SU-DHL-6 (cell line): ENCODE measurements around the gene PSTPIP1.

Source experiments
- H2AFZ ChIP-seq: fragments of 200-600 bp; sonication (generic); 2 replicates; pipeline ENCODE4 v1.6.1; 2014; ENCODE audit warnings: low read depth, mild to moderate bottlenecking, moderate library complexity, mixed read lengths, antibody characterized with exemption, low read length; ENCODE audit not compliant: severe bottlenecking
- H3F3A ChIP-seq: fragments of 200-600 bp; shearing (Covaris generic); 2 replicates; pipeline ENCODE4 v1.6.0; 2016; ENCODE audit warnings: antibody characterized with exemption, mild to moderate bottlenecking; ENCODE audit not compliant: insufficient read depth
- H3K27ac ChIP-seq: fragments of 200-600 bp; sonication (generic); 2 replicates; pipeline ENCODE4 v1.5.1; 2016; ENCODE audit warnings: low read depth, mild to moderate bottlenecking, low read length, moderate library complexity, mixed read lengths
- H3K27me3 ChIP-seq: fragments of 200-600 bp; sonication (generic), shearing (Covaris generic); 2 replicates; pipeline ENCODE4 v1.6.0; 2014; ENCODE audit warnings: mild to moderate bottlenecking, low read length
- H3K36me3 ChIP-seq: fragments of 200-600 bp; sonication (generic); 2 replicates; pipeline ENCODE4 v1.6.1; 2014; ENCODE audit warnings: mild to moderate bottlenecking, low read length, mixed read lengths
- H3K4me2 ChIP-seq: fragments of 300-600, 200-600 bp; shearing (Covaris generic), sonication (generic); 2 replicates; pipeline ENCODE4 v1.6.0; 2014; ENCODE audit warnings: low read length, low read depth, mild to moderate bottlenecking; ENCODE audit not compliant: poor library complexity, severe bottlenecking
- H3K4me3 ChIP-seq: fragments of 200-600 bp; sonication (generic); 2 replicates; pipeline ENCODE4 v1.5.1; 2014; ENCODE audit warnings: antibody characterized with exemption, low read length, mild to moderate bottlenecking, mixed read lengths; ENCODE audit not compliant: insufficient read depth, poor library complexity, severe bottlenecking
- H3K79me2 ChIP-seq: fragments of 200-600 bp; sonication (generic); 2 replicates; pipeline ENCODE4 v1.6.1; 2014; ENCODE audit warnings: mild to moderate bottlenecking, low read length, moderate library complexity; ENCODE audit not compliant: insufficient read depth
- H3K9ac ChIP-seq: fragments of 200-600 bp; sonication (generic); 2 replicates; pipeline ENCODE4 v1.7.0; 2014; ENCODE audit warnings: mild to moderate bottlenecking, low read length
- H3K9me2 ChIP-seq: fragments of 200-600 bp; sonication (generic); replicated peaks from 2 replicates; pipeline ENCODE4 v1.6.1; 2014; ENCODE audit warnings: low read length; ENCODE audit not compliant: insufficient read depth
- H3K9me3 ChIP-seq: fragments of 200-600 bp; sonication (generic); 2 replicates; pipeline ENCODE4 v1.6.1; 2014; ENCODE audit warnings: low read length, mixed read lengths; ENCODE audit not compliant: insufficient read depth
- H4K20me1 ChIP-seq: fragments of 200-600 bp; sonication (generic); 2 replicates; pipeline ENCODE4 v1.6.1; 2014; ENCODE audit warnings: low read depth, mild to moderate bottlenecking, antibody characterized with exemption, low read length, moderate library complexity, mixed read lengths
- EZH2phosphoT487 ChIP-seq: fragments of 200-600 bp; sonication (generic), shearing (Covaris generic); conservative IDR thresholded peaks from 2 replicates; pipeline ENCODE4 v1.6.1; 2018; ENCODE audit warnings: mild to moderate bottlenecking, antibody characterized with exemption, low read length, moderate library complexity, mixed read lengths
- TF ChIP-seq, protein P1 (sequence below): fragments of 200-600 bp; sonication (generic); IDR thresholded peaks from one replicate; pipeline ENCODE4 v1.5.1; 2017; ENCODE audit warnings: antibody characterized with exemption, mild to moderate bottlenecking, low read length, moderate library complexity; ENCODE audit not compliant: insufficient read depth, poor library complexity, severe bottlenecking

The PSTPIP1 gene

DNA sequence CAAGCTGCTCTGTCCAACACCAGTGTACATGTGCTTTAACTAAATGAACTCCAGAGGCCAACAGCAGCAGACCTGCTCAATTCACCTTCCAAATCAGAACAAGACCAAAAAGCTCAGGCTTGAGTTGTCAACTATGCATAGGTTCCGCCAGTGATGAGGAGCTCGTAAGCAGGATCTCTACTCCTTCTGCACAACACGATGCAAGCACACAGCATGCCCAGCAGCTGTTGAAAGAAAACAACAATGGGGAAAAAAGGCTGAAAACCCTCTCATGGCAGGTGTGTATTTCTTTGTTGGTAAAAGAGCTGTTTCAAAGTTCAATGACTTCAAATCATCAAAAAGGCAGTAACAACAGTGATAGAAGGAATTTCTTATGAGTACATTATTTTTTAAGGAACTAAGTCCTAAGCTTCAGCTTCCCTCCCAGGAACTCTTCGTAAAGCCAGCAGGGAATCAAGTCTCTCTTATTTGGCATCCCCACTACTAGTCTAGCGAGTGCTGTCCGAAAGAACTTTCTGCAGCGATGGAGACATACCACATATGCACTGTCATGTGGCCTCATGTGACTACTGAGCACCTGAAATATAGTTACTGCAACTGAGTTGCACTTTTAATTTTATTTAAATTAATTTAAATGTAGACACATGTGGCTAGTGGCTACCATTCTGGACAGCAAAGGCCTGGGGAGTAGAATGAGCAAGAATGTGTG is 51.9 kb downstream of the PSTPIP1 start:
- H3K4me3 ChIP-seq = no peak overlapping the region
- H3K27me3 ChIP-seq = no peaks in the 10 kb centered on the region
- H4K20me1 ChIP-seq = no peaks in the 10 kb centered on the region
- TF ChIP-seq, protein P1, sequence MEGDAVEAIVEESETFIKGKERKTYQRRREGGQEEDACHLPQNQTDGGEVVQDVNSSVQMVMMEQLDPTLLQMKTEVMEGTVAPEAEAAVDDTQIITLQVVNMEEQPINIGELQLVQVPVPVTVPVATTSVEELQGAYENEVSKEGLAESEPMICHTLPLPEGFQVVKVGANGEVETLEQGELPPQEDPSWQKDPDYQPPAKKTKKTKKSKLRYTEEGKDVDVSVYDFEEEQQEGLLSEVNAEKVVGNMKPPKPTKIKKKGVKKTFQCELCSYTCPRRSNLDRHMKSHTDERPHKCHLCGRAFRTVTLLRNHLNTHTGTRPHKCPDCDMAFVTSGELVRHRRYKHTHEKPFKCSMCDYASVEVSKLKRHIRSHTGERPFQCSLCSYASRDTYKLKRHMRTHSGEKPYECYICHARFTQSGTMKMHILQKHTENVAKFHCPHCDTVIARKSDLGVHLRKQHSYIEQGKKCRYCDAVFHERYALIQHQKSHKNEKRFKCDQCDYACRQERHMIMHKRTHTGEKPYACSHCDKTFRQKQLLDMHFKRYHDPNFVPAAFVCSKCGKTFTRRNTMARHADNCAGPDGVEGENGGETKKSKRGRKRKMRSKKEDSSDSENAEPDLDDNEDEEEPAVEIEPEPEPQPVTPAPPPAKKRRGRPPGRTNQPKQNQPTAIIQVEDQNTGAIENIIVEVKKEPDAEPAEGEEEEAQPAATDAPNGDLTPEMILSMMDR = no peak
- TF ChIP-seq EZH2phosphoT487 = no peak
- H3K36me3 ChIP-seq = no peaks in the 10 kb centered on the region
- H3K4me2 ChIP-seq = no peak overlapping the region
- no peak overlapping the region for H2AFZ ChIP-seq
- H3F3A ChIP-seq = no peaks in the 10 kb centered on the region
- no peaks in the 10 kb centered on the region for H3K9me3 ChIP-seq
- no peaks in the 10 kb centered on the region for H3K79me2 ChIP-seq
- H3K9ac ChIP-seq = no peak overlapping the region
- no peaks in the 10 kb centered on the region for H3K9me2 ChIP-seq
- H3K27ac ChIP-seq = no peak overlapping the region

DNA sequence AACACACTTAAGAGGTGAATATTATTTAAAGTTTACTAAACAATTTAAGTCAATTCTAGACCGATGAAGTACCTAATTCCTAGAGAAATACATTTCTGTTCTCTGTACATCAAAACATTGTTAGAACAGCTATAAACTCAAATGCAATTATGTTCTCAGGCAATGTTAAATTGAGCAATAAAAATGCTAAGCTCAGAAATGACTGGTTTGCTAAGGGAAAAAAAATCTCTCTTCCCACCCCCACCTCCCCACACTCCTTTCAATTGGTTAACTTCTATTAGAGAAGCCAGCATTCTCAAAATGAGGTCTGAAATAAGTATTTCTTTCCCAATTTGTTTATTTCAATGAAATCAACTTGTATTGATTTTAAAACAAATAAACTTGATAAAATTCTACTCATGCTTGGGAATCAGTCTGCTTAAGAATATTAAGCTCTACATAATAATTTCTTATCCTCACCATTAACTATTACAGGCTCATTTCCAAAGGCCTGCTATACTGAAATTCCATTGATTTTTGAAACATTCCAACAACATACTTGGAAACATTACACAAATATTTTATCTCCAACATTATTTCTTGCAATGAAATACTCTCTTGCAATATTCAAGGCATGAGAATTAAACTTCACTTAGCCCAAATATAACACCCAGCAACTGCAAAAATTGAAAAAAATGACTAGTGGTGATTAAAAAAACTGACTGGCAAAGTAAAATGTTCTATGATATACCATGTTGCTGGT is 53.4 kb downstream of the PSTPIP1 start:
- no peak for TF ChIP-seq EZH2phosphoT487
- TF ChIP-seq, protein P1 = no peak
- Histone ChIP-seq H3K27me3 (no peaks in the 10 kb centered on the region), H2AFZ (no peak overlapping the region), H3K27ac (no peak overlapping the region), H3K4me3 (no peak overlapping the region), H3K9me2 (no peaks in the 10 kb centered on the region), H3K9me3 (no peaks in the 10 kb centered on the region), H3F3A (no peaks in the 10 kb centered on the region), H4K20me1 (no peaks in the 10 kb centered on the region), H3K4me2 (no peak overlapping the region), H3K9ac (no peak overlapping the region), H3K36me3 (no peaks in the 10 kb centered on the region), H3K79me2 (no peaks in the 10 kb centered on the region)

DNA sequence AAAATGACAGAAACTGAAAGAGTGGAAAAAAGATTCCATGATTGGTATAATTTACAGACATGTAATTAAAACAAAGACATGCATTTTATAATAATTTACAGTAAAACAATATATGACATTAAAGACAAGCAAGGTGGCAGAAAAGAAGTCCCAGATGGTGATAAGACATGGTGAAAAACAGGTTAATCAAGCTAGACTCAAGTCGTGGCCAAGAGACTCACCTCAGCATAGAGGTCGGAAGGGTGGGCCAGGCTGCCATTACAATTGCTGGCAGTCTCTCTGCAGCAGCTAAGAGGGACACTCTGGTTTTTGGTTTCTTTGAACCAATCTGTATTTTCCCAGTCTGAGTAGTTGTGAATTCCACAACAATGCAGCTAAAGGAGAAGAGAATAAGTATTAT is 57.6 kb downstream of the PSTPIP1 start:
- no peaks in the 10 kb centered on the region for H3K36me3 ChIP-seq

More for the DNA sequence above, 57.6 kb downstream of the PSTPIP1 start:
- Histone ChIP-seq H3K4me2 (no peak overlapping the region), H3K27ac (no peak overlapping the region), H4K20me1 (no peaks in the 10 kb centered on the region), H3K4me3 (no peak overlapping the region), H3F3A (no peaks in the 10 kb centered on the region), H3K27me3 (no peaks in the 10 kb centered on the region), H2AFZ (no peak overlapping the region), H3K79me2 (no peaks in the 10 kb centered on the region), H3K9me3 (no peaks in the 10 kb centered on the region), H3K9me2 (no peaks in the 10 kb centered on the region), H3K9ac (no peak overlapping the region)
- TF ChIP-seq, protein P1 = no peak
- no peak for TF ChIP-seq EZH2phosphoT487
